Endothelial cell of umbilical vein (primary cell): ENCODE measurements around the gene CD34. TPM values are rescaled to one million over a fixed set of nuclear protein-coding genes. Genes with fewer than 3 reads are reported as not detected.
A peak's percentile ranks its signal among the peaks of the same experiment; 100 is the strongest.

ENCODE experiments used
- BruUV-seq: library from RNA; stranded (reverse); fragments of 400-500 nt; replicated peaks from 2 replicates; lab custom pipeline; 2021; lab: Mats Ljungman, UMichigan
- CTCF ChIA-PET: fragments of 300-600, 350-600 bp; sonication (Branson Sonifier 250); formaldehyde crosslinking; loops from one replicate; lab custom pipeline; 2021; ENCODE audit warnings: antibody characterized with exemption, inconsistent platforms; lab: Charles Lee
- POLR2A ChIA-PET: fragments of 300-600, 350-600 bp; sonication (Branson Sonifier 250); formaldehyde crosslinking; loops from one replicate; lab custom pipeline; 2021; ENCODE audit warnings: antibody characterized with exemption, inconsistent platforms; lab: Charles Lee
- DNase-seq: peaks from one replicate; pipeline ENCODE4 v3.0.0-alpha.2; 2011; ENCODE audit warnings: low read depth, low spot score
- FAIRE-seq: peaks from 2 replicates; lab custom pipeline; 2011; peaks lifted over from hg19 to GRCh38; lab: Jason Lieb, UNC
- H2AFZ ChIP-seq: 2 replicates; pipeline ENCODE4 v1.6.0; 2012; ENCODE audit warnings: low read depth, low read length, control low read depth, inconsistent platforms
- H3K27ac ChIP-seq: 2 replicates; pipeline ENCODE4 v1.5.1; 2011; ENCODE audit warnings: low read depth, mild to moderate bottlenecking, control low read depth, low read length, moderate library complexity; ENCODE audit not compliant: insufficient read depth
- H3K27me3 ChIP-seq, 2 experiments: 2 replicates each; pipeline versions ENCODE4 v1.6.0 to v1.6.1; 2011; ENCODE audit warnings: low read length in 2 of 2, mixed read lengths in 1 of 2; ENCODE audit not compliant: control insufficient read depth in 2 of 2, insufficient read depth in 2 of 2
- H3K36me3 ChIP-seq, 2 experiments: 2 replicates in 1 of 2; 3 replicates in 1 of 2; pipeline ENCODE4 v1.5.1; 2011; ENCODE audit warnings: low read length in 2 of 2, mild to moderate bottlenecking in 1 of 2, moderate library complexity in 1 of 2; ENCODE audit not compliant: control insufficient read depth in 2 of 2, insufficient read depth in 2 of 2; ENCODE audit errors: extremely low read depth in 1 of 2
- H3K4me1 ChIP-seq: 3 replicates; pipeline ENCODE4 v1.5.1; 2011; ENCODE audit warnings: mild to moderate bottlenecking, low read length; ENCODE audit not compliant: control insufficient read depth, insufficient read depth; ENCODE audit errors: extremely low read depth
- H3K4me2 ChIP-seq: 2 replicates; pipeline ENCODE4 v1.6.1; 2011; ENCODE audit warnings: low read length, control low read depth, mixed read lengths; ENCODE audit not compliant: insufficient read depth
- H3K4me3 ChIP-seq, 3 experiments: fragments of 200-600 bp in 1 of 3; sonication (generic), shearing (Covaris generic) in 1 of 3; replicated peaks in 1 of 3; 2 replicates each; pipeline ENCODE4 v1.5.1; 2011 to 2016; ENCODE audit warnings: control low read depth in 3 of 3, low read length in 3 of 3, mild to moderate bottlenecking in 2 of 3, inconsistent platforms in 1 of 3, low read depth in 1 of 3, moderate library complexity in 1 of 3; ENCODE audit not compliant: insufficient read depth in 1 of 3
- H3K79me2 ChIP-seq: 2 replicates; pipeline ENCODE4 v1.6.0; 2012; ENCODE audit warnings: low read length, inconsistent platforms; ENCODE audit not compliant: control insufficient read depth, insufficient read depth
- H3K9ac ChIP-seq: replicated peaks from 2 replicates; pipeline ENCODE3; 2011; ENCODE audit warnings: low read length, control low read depth; ENCODE audit not compliant: insufficient read depth; ENCODE audit errors: extremely low read depth
- H3K9me1 ChIP-seq: replicated peaks from 3 replicates; pipeline ENCODE4 v1.6.0; 2011; ENCODE audit warnings: mild to moderate bottlenecking, low read length; ENCODE audit not compliant: control insufficient read depth, insufficient read depth; ENCODE audit errors: extremely low read depth
- H3K9me3 ChIP-seq: replicated peaks from 2 replicates; pipeline ENCODE4 v1.5.1; 2012; ENCODE audit warnings: low read length, inconsistent platforms; ENCODE audit not compliant: control insufficient read depth, insufficient read depth
- H4K20me1 ChIP-seq: replicated peaks from 2 replicates; pipeline ENCODE3; 2011; ENCODE audit warnings: mild to moderate bottlenecking, low read length; ENCODE audit not compliant: control insufficient read depth, insufficient read depth; ENCODE audit errors: extremely low read depth
- CTCF ChIP-seq, 2 donors: IDR thresholded peaks; 1 replicate in 1 of 2; 2 replicates in 1 of 2; pipeline ENCODE4 v1.5.1; 2011; ENCODE audit warnings: low read length in 2 of 2, mild to moderate bottlenecking in 2 of 2, moderate library complexity in 2 of 2, control low read depth in 1 of 2, inconsistent platforms in 1 of 2, low read depth in 1 of 2; ENCODE audit not compliant: insufficient read depth in 1 of 2; ENCODE audit errors: extremely low read depth in 1 of 2
- MYC ChIP-seq: IDR thresholded peaks from one replicate; pipeline ENCODE4 v1.6.1; 2011; ENCODE audit warnings: mild to moderate bottlenecking, low read depth, low read length
- dilution Hi-C: fragments of 300-500 bp; cut with MboI; formaldehyde crosslinking; loops from one replicate; pipeline ENCODE4 v1.15.0; 2019; ENCODE audit warnings: low sequenced_read_pairs; ENCODE audit not compliant: extremely low pct_ligation_motif_present
- intact Hi-C: fragments of 100-400 bp; cut with micrococcal nuclease; formaldehyde crosslinking; loops from one replicate; pipeline ENCODE4 v1.10.0; 2022
- polyA plus RNA-seq, 4 experiments: library from polyadenylated mRNA; depleted of rRNA in 3 of 4; stranded (reverse) in 3 of 4; unstranded in 1 of 4; fragments of >200 nt; gene quantifications; 2 replicates each; pipeline versions ENCODE4 v1.2.1 to v1.2.3, GENCODE V29; 2011 to 2012; ENCODE audit warnings: missing spikeins in 1 of 4
- total RNA-seq: library from RNA; stranded (reverse); gene quantifications from 2 replicates; pipeline ENCODE4 v1.2.3, GENCODE V29; 2021

The CD34 gene
- total and polyA plus RNA-seq, 2 donors (not counting 3 experiments of a cell fraction or from before 2014, with no cell fraction given), result 102 to 174 TPM

- POLR2A ChIA-PET, result interaction anchor here (1.2 kb wide), 1 partner anchor 55 kb away, joined by 3 read pairs; no protein-coding TSS in a partner anchor
- peak; percentile 50 for DNase-seq
Measured at GRCh38 chr1:207908107-207908734, 2.7 kb downstream of the CD34 start.

More at GRCh38 chr1:207908107-207908734, 2.7 kb downstream of the CD34 start:
- no peaks in the 10 kb centered on the region for H4K20me1 ChIP-seq
- H3K27ac ChIP-seq, result no peak overlapping the region
- CTCF ChIA-PET, result interaction anchor here (0.7 to 4.7 kb wide), 16 partner anchors 9 to 114 kb away, joined by 3 to 43 read pairs (median 3); no protein-coding TSS in a partner anchor
- H2AFZ ChIP-seq, result peak overlapping the region; percentile 8
- H3K36me3 ChIP-seq, result no peaks in the 10 kb centered on the region
- no peaks in the 10 kb centered on the region for H3K9me1 ChIP-seq
- H3K9me3 ChIP-seq, result no peaks in the 10 kb centered on the region
- H3K9ac ChIP-seq, result no peak overlapping the region
- no TSS peak for BruUV-seq
- intact Hi-C loops (loop anchor here (1.0 kb wide), 1 partner anchor 55 kb away; no protein-coding TSS in a partner anchor), dilution Hi-C loops (no loop called here)
- H3K4me2 ChIP-seq, result no peak overlapping the region
- H3K27me3 ChIP-seq, result peaks cover 5 to 16% of the 10 kb centered on the region in 2 experiments
- no peaks in the 10 kb centered on the region for H3K79me2 ChIP-seq
- H3K4me3 ChIP-seq, result no peak overlapping the region
- no peak for FAIRE-seq
- TF ChIP-seq CTCF (IDR thresholded peaks at IDR 0.05; ENCODE audit: extremely low read depth in 1 of 2, insufficient read depth in 1 of 2, low read depth in 1 of 2, low read length in 2 of 2) (peak in 1 of 2 donors; percentile 11), MYC (no peak)
- H3K4me1 ChIP-seq, result peaks cover 16% of the 10 kb centered on the region
